SK-N-MC (cell line): ENCODE results near the gene TMEM184B.

Experiments used
- EZH2 ChIP-seq: fragments of 200-600 bp; sonication (generic); IDR thresholded peaks from one replicate; pipeline ENCODE4 v1.6.1; 2017; ENCODE audit warnings: antibody characterized with exemption
- POLR2AphosphoS5 ChIP-seq: IDR thresholded peaks from 2 replicates; pipeline ENCODE4 v1.6.1; 2012; ENCODE audit warnings: mild to moderate bottlenecking, low read depth, low read length, borderline replicate concordance

DNA sequence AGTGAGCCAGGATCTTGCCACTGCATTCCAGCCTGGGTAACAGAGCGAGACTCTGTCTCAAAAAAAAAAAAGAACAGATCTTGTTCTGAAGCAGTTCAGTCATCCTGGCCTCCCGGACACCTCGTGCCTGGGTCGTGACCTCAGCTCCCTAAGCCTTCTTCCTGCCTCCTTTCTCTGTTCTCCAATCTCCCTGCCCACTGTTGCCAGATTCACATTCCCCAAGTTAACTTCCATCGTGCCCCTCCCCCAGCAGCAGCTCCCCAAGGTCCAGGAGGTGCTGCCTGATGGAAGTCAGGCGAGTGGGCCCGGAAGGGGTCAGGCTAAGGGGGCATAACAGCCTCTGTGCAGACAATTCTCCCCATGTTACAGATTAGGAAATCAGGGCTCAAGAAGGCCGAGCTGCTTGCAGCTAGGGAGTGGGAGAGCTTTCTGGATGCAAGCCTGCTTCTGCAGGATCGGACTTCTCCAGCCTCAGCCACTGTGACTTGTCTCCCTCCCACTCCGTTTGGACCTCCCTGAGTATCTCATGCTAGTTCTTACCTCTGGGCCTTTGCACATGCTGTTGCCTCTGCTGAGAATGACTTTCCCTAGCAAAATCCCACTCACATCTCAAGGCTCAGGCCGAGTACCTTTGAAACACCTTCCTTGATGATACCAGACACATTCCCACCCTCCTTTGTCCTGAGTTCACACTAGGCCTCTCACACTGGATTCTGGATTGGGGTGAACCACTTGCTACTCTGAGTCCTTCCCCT, 14.3 kb upstream of the TMEM184B start:
- TF ChIP-seq EZH2 (no peak), POLR2AphosphoS5 (peak; percentile 36; the same call in 1 of the 2 replicates)
